COR-L47 (cell line): Measurements from ENCODE around the gene SFSWAP.
"Not testable (repeated sequence)": the region's sequence is repeated elsewhere in the genome, so short reads cannot be mapped to it uniquely, and the experiment has no call there.

Experiments used
- DNase-seq: peaks from one replicate; lab custom pipeline; 2025; lab: John Stamatoyannopoulos, UW

Gene SFSWAP

DNA sequence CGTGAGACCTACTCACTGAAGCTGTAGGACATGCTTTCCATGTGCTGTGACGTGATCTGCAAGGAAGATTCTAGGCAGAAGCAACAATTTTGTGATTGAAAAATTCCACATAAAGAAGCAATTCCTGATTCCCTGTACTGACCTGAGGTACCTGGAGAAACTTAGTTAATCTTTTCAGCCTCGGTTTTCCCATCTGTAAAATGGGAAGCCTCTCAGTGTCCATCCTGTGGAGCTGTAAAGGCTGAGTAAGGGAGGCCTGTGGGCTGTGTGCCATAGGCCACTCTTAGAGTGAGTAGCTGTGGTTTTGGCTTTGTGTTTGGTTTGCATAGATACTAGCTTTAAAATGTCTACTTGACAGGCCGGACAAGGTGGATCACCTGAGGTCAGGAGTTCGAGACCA lies 50.7 kb downstream of the SFSWAP start:
- no peak for DNase-seq

DNA sequence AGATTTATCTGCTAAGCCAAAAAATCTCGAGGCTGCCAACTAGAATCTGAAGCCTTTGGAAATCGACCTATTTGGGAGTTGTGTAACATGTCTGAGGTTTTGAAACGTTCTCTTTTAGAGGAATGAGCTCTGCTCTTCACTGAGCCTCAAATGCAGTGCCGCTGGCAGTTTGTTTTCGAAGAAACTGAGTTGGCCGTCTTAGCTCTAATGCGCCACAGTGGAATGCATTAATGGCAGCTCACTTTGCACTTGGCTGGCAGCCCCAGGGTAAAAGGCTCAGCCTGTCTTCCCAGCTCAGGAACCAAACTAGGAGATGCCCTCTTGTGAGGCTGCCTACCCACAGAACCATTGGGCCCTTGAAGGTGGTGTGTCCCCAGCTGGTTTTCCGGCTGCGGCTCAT lies 53.8 kb downstream of the SFSWAP start:
- no peak for DNase-seq

DNA sequence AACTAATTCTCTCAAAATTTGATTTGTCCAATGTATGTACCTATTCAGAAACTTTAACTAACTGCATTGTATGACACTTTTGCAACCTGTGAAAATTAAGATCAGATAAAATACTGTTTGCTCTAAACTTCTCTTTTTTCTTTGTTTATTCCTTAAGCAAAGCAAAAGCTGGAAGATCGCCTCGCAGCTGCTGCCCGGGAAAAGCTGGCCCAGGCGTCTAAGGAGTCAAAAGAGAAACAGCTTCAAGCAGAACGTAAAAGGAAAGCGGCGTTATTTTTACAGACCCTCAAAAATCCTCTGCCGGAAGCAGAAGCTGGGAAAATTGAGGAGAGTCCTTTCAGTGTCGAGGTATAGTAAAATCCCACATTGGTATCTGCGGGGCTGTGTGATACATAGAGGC lies 55.1 kb downstream of the SFSWAP start:
- DNase-seq: no peak

DNA sequence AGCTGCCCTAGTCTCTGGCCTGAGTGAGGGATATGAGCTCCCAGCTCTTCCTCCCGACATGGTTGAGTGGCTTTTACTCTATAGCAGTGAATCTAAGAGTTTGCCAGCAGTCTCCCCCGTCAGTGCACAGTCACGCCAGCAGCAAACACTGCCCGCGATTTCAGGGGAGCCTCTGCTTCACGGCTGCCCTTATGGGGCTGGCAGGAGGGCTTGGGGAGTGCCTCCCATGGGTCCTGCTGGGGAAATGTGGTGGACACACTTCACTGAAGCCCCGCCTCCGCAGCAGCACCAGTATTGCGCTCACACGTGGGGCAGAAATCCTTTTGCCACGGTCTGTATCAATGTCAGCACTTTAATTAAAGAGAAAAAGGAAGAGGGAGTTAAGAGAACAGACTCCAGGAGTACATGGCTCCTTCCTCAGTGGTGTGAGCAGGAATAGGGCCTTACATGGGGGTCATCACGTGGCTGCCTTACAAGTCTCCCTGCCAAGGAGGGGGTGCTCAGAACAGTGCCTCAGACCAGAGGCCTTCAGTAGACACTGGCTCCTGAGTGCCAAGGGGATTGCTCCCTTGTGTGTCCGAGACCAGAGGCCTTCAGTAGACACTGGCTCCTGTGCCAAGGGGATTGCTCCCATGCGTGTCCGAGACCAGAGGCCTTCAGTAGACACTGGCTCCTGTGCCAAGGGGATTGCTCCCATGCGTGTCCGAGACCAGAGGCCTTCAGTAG lies 55.7 kb downstream of the SFSWAP start:
- no peak for DNase-seq

DNA sequence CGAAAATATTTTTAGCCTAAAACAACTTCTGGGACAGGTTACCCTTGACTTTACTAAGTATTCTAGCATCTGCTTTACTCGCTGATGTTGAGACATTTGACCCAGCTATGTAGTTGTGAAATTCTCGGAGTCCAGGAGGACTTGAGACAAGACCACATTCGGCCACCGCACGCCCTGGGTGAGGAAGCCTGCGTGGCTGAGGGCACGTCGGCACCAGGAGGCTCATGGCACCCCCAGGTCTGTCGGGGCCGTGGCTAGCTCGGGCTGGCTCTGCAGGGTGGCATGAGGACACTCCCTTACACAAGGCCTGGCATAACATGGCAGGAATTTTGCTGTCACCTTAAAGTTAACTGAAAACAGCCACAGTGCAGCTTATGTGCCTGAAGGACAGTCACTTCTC lies 59.2 kb downstream of the SFSWAP start:
- DNase-seq: no peak

DNA sequence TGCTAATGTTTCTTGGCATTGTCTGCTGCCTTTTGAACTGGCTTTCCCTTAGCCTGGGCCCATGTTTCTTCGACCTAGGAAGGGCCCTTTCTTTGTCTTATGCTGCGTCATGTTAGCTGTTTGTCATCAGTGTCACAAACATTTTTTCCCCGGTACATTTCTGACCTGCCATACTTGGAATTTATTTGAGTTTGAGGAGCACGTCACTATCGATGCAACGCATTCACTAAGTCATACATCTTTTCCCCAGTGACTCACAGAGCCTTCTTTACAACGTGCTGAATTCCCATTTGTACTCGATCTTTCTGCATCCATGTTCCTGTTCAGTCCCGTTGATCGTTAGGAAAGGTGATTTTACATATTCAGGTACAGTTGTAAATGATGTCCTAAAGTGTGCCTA lies 61.1 kb downstream of the SFSWAP start:
- DNase-seq: no peak

DNA sequence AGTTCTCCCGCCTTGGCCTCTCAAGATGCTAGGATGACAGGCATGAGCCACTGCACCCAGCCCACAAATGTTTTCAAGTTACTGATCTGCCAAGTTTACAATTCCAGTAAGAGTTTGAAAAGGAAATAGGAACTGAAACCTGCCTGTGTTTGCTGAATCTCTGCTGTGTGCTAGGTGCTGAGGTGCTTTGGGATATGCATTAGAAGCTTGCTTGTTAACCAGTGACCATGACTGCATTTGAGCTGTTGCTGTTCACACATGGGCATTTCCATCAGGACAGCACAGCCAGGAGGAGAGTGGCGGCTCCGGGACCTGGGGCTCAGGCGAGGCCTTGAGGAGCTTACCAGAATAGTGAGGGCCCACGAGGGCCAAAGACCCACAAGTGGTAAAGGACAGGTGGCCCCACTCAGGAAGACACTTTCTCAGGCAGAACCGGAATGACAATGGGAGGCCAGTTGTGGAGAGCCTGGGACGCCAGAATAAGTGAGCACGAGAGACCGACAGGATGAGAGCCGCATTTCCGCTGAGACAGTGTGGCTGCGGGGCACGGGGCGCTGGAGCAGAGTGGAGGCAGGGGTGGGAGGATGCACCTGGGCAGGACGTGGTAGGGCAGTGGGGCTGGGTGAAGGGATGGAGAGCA lies 62.8 kb downstream of the SFSWAP start:
- DNase-seq: no peak

DNA sequence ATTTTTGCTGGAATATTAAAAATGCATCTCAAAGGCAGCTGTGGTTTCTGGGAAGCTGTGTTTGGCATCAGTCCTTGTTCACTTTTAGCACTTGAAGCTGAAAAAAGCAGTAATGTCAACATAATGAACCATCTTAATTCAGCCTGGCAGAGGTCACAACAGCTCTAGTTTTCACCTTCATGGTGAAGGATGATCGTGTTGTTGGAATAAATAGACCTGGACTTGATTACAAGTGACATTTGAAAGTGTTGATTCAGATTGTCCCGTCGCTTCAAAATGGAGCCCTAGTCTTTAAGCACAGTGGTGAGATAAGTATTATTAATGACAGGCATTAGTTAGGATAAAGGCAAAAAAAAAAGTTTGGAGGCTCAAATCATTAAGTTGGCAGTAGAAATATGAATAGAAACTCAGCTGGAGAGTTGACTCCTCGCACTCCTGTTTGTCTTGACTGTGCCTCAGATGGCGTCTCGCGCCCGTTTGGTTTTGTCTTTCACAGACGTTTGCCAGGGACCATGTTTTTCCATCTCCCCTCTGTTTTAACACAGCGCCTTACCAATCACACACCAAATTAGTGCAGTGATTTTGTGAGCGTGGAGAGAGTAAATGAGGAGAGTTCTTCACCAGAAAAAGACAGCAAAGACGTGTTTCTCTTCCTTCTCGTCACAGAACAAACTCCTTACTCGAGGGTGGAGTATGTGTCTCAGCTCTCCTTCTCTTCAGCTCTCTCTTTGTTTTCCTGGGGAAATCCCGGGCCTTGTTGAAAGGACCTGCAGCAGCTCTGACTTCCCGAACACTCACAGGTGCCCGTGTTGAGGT lies 63.9 kb downstream of the SFSWAP start:
- DNase-seq: no peak

DNA sequence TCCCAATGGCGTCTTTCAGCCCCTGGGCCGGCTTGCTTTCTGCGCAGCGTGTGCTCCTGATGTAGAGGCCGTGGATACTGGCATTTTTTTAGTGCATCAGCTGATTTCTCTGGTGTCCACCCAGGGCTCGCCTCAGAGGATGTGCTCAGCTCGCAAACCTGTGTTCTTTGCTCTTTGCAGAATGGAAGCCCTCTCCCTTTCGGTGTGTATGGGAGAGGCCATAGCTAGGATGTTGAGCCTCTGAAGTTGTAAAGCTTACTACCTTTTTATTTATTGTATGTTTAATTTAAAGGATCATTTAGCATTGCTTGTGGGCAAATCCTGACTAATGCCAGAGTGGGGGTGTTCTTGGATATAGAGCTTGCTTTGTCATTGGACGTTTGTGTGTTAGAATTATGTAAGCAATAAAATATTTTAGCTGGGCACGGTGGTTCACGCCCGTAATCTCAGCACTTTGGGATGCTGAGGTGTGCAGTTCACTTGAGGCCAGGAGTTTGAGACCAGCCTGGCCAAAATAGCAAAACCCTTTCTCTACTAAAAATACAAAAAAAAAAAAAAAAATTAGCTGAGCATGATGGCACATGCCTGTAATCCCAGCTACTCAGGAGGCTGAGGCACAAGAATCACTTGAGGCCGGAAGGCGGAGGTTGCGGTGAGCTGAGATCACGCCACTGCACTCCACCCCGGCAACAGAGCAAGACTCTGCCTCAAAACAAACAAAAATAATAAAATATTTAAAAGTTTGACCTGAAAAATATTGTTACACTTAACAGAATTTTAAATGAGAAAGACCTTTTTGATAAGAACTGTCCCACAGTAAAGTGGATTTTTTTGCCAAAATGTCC lies 64.7 kb downstream of the SFSWAP start:
- no peak for DNase-seq

DNA sequence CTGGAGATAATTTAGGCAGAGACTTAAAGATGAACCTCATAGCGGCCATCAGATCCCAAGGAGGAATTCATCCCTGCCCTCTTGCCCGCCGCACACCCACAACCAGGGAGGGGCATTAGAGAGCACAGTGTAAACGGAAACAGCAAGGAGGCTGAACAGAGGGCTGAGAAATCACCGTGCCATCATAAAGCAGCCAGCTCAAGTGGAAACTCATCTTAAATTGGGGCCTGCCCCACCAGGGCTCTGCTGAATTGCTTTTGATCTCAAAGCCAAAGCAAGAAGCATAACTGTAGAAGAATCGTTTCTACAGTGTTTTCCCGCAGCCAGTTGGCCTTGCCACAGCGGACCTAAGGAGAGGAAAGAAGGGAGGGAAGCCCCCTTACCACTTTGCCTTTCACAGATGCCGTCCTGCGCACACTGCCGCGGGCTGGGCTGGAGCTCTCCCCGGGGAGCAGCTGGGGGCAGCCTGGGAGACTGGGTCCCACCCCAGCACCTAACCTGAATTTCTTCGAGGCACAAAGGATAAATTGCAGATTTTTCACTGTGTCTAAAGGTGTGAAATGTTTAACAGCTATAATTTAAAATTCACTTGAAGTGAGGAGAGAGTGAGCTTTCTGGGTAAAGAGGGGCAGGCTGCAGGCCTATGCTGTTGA lies 65.5 kb downstream of the SFSWAP start:
- no peak for DNase-seq

DNA sequence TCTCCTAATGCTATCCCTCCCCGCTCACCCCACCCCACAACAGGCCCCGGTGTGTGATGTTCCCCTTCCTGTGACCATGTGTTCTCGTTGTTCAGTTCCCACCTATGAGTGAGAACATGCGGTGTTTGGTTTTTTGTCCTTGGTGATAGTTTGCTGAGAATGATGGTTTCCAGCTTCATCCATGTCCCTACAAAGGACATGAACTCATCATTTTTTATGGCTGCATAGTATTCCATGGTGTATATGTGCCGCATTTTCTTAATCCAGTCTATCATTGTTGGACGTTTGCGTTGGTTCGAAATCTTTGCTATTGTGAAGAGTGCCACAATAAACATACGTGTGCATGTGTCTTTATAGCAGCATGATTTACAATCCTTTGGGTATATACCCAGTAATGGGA lies 66.4 kb downstream of the SFSWAP start:
- not testable (repeated sequence) for DNase-seq

DNA sequence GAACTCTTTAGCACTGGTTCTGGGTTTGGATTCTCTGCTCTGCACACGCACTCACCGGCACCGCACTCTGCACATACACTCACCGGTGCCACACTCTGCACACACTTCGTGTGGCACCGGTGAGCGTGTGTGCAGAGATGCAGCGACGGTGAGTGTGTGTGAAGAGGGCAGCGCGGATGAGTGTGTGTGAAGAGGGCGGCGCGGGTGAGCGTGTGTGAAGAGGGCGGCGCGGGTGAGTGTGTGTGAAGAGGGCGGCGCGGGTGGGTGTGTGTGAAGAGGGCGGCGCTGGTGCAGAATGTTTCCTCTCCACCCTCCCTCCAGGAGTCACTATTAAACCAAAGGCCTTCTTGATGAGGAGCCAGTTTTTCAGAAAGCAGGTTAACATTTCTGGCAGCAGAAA lies 68.1 kb downstream of the SFSWAP start:
- no peak for DNase-seq

DNA sequence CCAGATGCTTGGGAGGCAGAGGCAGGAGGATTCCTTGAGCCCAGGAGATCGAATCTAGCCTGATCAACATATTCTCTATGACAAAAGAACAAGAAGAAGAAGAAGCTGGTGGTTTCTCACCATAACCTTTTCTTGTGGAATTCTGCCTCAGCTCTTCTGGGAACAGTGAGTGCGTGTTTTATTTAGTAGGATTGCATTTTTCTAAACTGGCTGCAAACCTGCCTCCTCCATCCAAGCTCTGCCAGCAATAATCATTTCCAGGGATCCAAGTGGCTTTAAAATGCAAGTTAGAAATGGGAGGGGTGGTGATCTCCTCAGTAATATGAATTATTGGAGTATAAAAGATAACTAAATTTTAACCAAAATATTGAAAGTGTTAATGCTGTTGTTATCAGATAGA lies 71.2 kb downstream of the SFSWAP start:
- DNase-seq: no peak

DNA sequence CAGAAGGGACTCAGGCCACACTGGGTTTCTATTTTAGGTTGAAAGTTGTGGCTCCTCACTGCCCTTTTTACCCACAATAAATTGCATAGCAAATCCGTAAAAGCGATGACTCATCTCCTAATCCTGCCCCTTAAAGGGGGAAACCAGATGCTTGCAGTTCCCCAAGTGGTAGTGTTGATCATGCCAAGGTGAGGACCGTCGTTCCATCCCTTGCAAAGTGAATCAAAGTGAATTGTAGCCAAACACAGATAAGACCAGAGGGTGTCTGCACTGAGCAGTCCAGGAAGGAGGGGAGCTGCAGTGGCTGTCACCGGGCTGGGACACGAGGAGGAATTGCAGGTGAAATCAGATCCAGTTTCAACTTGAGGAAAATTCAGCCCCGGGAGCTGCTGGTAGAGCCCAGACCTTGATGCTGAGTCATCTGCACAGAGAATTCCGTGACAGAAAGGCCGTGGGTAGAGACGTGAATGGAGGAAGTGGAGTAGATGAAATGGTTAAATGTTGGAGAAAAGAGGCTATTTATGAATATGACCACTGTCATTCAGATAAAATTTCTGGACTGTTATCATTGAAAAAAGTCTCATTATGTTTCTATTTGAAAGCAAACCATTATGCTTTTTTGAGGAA lies 73.1 kb downstream of the SFSWAP start:
- DNase-seq: no peak

DNA sequence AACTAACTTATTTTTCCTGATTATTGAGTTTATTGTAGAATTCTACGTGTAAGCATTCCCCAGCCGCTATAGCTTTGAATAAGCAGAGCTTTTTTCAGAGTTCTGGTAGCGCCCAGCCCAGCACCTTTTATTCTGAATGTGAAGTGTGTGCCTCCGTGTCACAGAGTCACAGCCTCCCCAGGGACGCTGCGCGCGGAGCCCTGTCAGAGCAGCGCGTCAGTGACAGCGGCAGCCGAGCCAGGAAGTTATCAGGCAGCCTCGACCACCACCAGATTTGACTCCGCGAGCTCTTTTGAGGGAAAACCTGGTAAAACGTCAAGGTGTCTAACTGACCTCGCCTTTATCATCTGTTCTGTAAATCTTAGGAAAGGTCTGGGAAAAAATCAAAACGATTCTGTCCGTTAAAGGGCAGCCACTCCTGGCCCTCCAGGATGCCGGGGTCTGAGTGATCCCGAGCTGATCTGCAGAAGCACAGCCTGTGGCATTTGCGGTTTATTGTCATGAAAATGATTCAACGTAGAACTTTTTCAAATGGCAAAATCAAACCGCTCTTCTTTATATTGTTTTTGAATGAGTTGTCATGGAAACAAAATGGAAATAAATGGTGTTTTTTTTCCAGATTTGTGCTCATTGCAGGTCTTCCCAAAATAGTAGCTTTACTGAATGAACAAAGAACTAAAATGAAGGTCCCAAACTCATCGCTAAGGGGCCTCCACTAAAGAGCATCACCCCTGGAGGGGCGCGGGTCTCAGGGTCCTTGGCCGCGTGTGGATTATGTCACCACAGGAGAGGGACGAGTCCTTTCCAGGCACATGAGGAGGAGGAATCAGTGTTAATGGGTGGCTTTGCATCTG lies 74.2 kb downstream of the SFSWAP start:
- DNase-seq: no peak

DNA sequence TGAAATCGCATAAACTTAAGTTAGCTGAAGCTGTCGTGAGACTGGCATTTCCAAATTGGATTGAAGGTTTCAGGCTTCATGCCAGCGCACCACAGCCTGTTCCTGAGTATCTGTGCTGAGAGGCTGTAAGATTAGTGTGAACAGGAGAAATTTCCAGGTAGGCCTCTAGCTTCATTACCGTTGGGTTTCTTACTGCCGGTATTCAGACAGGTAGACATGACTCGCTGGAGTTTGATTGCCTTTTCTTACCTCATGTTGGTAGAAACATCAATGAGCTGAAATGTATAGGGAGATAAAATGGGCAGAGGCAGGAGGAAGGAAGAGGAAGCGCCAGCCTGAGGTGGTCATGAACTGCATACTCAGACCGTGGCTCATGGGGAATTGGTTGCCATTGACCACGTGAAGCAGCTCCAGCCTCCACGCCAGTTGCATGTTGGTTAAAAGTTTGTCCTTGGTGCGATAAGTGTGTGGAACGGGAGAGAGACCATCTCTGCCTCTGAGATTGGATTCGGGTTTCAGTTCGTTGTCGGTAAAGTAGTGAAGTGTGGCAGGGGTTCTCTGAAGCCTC lies 75.0 kb downstream of the SFSWAP start:
- DNase-seq: no peak

DNA sequence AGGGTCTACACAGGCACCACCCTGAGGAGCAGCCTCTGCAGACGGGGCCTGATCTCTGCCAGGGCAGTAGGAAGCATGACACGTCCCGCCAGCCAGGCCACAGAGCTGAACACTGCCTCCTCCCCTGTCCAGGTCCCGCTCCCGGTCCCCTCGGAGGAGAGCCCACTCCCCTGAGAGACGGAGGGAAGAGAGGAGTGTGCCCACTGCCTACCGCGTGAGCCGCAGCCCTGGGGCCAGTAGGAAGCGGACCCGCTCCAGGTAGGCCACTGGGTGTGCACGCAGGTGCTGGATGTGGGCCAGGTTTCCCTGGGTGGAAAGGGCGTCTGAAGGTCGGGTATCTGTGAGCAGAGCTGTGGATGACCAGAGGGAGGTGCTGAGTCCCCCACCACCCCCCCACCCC lies 75.4 kb downstream of the SFSWAP start:
- no peak for DNase-seq

DNA sequence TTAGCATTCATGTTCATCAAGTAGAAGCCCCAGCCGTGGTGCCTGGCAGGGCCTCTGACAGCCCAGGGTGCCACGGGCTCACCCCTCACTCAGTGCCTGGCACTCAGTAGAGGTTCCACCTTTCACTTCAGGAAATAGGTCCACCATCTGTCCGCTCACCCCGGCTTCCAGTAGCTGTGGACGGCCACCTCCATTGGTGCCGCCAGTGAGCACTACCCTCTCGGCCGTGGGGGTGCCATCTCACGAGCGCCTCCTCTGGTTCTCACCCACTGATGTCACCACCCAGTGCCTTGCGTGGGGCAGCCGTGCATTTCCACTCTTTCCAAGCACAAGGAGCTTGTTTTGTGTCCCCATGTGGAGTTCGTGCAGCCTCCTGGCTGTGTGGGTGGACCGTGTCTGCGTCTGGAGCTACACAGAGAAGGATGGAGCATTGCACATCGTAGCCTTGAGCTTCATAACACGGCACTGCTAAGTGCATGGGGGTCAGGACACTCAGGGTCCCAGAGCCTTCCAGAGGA lies 76.3 kb downstream of the SFSWAP start:
- DNase-seq: no peak

DNA sequence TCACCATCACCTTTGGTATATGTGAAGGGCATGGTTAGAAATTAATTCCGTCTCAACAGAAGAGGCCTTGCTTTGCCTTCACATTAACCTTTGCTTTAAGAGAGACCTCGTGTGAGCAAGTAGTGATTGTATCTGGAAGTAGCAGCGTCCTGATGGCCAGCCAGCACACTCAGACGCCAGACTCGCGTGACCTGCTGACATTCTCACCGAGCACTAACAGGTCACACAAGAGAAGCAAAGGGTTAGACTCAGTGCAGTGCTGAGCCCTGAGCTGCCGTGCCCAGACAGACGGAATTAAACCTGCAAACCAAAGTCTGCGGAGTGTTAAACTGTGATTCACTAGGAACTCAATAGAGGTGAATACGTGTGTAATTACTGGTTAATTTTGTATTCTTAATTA lies 77.2 kb downstream of the SFSWAP start:
- no peak for DNase-seq

DNA sequence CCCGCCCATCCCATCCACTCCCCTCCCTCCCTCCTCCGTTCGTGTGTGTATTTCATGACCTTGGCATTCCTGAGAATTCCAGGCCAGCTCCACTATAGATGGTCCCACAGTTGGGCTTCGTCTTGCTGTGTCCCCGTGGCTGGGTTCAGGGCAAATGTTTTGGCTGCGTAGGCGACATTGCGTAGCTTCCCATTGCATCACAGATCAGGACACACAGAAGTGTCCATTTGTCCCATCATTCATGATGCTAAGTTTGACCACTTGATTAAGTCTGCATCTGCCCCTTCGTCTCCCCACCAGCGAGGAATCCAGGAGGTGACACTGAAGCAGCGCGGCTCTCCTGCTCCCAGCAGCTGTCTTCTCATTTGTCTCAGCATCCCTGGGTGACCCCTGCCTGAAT lies 78.7 kb downstream of the SFSWAP start:
- no peak for DNase-seq
